Measurements from ENCODE around the gene CACFD1.

Gene CACFD1

DNA sequence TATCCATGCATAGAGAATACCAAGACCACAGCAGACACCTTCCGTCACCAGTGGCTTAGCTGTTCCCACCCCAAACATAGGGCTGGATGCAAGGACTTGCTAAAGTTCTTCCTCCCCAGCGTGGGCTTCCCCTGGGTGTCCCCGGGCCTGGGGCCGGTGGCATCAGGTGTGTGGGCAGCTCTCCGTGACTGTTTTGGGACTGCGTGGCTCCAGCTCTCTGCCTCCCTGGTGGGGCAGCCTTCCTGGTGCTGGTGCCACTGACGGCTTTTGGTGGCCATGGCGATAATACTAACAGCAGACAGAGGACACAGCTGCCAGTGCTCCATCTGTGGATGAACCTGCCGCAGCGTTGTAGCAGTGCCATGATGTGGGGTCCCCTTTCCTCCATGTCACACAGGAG, 4.9 kb downstream of the CACFD1 start:
- DNase-seq (ENCODE audit: low read depth in 2 of 2), result no peak

DNA sequence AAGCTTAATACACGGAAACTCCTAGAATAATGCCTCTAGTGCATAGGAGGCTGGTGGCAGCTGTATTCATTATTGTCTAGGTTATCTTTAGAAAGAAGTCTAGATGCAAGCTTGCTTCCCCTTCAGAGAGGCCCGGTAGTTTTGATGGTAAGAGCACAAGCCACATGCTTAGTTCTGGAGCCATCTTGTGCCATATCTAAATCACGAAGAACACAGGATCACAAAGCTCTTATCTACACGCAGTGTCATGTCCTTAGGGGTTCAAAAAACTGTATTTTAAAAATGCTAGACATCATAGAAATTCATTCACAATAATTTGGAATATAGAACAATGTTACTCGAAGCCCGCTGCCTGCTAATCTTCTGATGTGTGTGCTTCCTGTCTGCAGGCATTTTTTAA, 6.2 kb downstream of the CACFD1 start:
- no peak for DNase-seq (ENCODE audit: low read depth in 2 of 2)

DNA sequence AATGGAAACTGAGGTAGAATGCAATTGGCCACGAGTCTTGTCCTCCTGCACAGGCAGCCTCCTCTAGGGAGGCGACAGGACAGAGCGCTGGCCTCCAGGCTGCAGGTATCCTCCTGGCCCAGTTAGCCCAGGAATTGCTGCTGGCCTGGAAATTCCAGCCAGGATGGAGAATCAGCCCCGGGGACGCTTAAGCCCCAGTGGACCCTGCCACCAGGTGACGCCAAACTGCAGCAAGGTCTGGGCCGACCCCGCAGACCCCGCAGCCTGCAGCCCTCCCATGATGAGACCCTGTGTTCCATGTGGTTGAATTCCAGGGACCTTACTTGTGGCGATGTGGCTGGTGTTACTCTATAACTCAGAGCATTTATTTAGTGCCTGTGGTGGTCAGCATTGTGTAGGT, 7.3 kb downstream of the CACFD1 start:
- no peak for DNase-seq (ENCODE audit: low read depth in 2 of 2)

DNA sequence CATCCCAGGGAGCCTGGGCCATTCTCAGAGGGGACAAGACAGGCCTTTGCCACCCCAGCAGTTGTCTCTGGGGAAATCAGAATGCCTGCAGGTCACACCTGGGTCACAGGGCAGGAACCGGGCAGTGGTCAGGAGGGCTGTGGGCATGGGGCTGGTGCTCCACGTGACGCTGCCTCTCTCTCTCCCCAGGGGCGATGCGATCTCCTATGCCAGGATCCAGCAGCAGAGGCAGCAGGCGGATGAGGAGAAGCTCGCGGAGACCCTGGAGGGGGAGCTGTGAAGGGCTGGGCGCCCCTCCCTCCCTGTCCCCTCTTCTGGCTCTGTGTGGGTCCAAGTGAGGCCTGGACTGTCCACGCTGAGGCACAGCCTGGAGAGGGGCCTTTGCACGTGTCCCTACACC, 8.6 kb downstream of the CACFD1 start:
- no peak for DNase-seq (ENCODE audit: low read depth in 2 of 2)

DNA sequence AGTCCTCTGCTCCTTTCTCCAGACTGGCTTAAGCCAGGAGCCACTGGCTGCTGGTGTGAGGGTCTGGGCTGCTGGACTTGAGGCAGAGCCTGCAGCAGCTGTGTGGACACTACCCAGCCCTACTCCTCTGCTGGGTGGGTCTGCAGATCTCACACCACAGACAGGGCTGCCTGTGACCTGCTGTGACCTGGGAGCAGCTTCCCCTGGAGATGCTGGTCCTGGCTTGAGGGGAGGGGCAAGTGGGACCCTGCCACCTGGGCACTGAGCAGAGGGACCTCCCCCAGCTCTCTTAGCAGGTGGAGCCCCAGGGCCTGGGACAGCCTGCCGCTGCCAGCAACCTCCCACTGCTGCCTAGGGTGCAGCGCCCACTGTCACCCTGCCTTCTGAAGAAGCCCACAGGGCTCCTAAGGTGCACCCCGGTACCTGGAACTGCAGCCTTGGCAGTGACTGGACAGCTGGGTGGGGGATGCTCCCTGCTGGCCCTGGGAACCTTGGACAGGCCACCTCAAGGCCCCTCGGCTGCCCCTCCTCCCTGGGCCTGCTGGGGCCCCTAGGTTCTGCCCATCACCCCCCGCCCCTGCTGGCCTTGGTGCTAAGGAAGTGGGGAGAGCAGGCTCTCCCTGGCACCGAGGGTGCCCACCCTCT, 9.1 kb downstream of the CACFD1 start:
- DNase-seq (ENCODE audit: low read depth in 2 of 2), result no peak

DNA sequence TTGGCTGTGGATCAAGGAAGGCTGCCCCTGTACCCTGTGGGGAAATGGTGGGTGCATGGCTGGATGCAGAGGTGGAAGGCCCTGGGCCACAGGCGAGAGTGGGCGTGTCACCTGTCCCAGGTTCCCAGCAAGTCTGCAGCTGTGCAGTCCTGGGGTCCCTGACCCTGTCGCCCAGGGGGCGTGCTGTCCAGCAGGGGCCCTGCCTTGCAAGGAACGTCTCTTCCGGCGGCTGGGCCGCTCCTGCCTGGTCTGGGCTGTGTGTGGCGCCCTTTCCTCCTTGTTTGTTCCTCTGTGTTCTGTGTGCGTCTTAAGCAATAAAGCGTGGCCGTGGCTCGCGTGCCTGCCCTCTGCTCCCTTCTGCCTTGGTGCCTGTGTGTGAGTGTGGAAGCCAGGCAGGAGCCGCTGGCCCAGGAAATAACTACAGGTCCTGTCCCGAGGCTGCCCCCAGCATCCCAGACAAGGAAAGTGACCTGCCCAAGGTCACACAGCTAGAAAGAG, 10.7 kb downstream of the CACFD1 start:
- DNase-seq (ENCODE audit: low read depth in 2 of 2), result no peak

DNA sequence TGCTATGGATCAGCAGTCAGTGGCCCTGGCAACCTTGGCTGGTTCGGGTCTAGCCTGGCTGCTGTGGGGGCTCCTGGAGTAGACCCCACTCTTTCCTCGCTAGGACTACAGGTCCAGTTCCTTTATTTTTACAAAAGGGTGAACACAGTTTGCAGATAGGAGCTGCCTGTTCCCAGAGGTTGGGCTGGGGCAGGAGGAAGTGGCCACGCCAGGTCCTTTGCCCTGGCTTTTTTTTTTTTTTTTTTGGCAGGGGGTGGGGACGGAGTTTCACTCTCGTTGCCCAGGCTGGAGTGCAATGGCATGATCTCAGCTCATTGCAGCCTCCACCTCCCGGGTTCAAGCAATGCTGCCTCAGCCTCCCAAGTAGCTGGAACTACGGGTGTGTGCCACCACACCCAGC, 11.2 kb downstream of the CACFD1 start:
- DNase-seq (ENCODE audit: low read depth in 2 of 2), result no peak

DNA sequence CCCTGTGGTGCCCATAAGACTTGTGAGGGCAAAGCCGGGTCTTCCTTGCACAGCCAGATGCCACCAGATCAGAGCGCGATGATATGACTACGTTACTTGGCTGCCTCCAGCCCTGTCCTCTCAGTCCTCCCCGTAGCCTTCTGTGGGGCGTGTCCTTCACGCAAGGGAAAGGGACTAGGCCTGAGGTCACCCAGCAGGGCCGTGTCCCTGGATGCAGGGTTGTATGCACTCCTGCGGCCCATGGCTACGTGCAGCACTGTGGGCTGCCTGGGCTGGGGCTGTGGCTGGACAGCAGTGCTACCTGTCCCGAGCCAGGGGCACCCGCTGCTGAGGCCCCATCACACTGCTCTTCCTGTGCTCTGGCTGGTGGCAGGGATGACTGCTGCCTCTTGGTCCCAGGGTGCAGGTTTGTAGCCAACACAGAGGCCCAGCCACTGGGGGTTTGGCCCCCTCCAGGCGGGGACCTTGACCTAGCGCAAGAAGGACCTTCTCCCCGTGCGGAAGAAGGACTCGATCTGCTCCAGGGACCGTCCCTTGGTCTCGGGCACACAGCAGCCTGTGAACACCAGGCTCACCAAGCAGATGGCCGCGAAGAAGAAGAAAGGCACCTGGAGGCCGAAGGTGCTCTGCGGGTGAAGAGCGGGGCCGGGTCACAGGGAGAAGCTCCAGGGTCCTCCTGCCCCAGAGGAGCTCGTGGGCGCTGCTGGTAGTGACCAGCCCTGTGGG, 11.9 kb downstream of the CACFD1 start:
- no peak for DNase-seq (ENCODE audit: low read depth in 2 of 2)

DNA sequence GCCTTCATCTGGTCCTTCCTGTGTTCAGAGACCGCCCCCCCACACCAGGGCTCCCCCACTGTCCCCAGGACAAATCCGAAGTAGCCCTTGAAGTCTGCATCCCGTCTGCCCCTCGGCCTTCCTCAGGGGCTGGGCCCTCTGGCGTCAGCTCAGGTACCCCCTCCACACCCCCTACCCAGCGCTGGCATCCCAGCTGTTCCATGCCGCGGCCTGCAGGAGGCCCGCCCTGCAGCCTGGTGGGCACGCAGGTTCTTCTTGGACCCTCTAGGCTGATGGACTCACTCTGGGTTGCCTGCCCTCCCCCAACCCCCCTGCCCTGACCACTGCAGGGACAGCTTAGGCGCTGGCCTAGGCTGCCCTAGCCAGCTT, 12.5 kb downstream of the CACFD1 start:
- DNase-seq (ENCODE audit: low read depth in 2 of 2), result no peak

DNA sequence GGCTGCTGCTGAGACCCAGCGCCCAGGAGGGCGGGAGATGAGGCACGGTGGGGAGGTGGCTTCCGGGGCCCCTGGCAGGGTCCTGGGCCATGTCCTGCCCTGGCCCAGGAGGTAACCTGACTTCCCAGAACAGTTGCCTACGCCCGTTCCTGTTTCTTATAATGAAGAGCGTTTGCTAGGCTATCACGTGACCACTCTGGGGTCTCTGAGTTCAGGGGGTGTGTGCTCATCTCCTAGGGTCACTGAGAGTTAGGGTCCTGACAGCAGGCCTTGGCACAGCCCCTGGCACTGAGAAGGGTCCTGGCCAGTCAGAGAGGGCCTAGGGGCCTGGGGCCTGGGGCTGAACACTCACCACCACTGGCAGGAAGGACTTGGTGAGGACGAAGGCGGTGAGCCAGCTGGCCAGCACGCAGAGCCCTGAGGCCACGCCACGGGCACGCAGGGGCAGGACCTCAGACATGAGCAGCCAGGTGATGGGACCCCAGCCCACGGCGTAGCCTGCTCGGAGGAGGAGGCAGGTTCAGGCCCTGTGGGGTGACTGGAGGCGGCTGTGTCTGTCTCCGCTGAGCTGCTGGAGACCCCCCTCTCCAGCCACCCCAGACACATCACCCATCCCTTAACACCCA, 13.1 kb downstream of the CACFD1 start:
- DNase-seq (ENCODE audit: low read depth in 2 of 2), result no peak

DNA sequence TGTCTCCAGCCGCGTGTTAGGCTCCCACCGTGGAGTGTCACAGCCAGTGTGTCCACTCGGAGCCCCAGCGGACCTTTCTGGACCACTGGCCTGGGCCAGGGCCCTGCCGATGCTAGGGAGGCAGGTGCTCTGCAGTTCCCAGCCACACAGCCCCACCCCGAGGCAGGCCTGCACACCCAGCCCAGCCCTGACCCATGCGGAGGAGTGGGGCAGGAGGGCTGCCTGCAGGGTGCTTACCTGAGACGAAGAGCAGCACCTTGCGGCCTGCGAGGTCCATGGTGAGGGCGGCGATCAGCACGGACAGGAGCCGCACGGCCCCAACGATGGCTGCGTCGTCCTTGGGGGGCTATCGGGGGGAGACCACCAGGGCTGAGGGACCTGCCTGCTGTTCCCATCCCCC, 14.0 kb downstream of the CACFD1 start:
- DNase-seq (ENCODE audit: low read depth in 2 of 2), result no peak

DNA sequence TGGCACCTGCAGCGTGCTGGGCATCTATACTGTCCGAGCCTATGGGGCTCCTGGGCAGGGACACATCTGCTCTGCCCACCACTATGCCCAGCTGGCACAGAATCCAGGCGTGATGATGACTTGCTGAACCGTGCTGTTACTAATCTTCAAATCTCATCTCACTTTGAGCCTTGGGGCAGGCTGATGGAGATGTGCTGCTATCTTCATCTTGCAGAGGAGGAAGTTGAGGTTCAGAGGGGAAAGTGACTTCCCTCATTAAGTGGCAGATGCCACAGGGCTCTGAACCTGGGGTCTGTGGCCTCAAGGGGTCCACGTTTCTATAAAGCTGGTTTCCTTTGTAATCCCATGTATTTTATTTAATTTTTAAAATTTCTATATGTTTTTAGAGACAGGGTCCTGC, 14.4 kb downstream of the CACFD1 start:
- no peak for DNase-seq (ENCODE audit: low read depth in 2 of 2)

DNA sequence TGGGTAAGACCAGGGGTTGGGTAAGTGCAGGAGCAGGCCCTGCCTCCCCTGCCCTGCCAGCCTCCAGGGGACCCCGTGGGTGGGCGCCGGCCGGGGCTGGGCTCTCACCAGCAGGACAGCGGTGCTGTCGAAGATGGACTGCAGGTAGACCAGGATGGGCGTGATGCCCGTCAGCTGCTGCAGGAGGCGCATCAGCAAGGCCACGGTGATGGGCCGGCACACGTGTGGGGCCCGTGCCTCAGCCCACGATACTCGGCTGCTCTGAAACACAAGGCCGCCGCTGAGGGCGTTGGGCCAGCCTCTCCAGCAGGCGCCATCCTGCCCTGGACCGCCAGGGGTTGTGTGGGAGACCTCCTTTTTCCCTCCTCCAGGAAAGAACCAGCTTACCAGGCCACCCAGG, 15.1 kb downstream of the CACFD1 start:
- DNase-seq (ENCODE audit: low read depth in 2 of 2), result no peak

DNA sequence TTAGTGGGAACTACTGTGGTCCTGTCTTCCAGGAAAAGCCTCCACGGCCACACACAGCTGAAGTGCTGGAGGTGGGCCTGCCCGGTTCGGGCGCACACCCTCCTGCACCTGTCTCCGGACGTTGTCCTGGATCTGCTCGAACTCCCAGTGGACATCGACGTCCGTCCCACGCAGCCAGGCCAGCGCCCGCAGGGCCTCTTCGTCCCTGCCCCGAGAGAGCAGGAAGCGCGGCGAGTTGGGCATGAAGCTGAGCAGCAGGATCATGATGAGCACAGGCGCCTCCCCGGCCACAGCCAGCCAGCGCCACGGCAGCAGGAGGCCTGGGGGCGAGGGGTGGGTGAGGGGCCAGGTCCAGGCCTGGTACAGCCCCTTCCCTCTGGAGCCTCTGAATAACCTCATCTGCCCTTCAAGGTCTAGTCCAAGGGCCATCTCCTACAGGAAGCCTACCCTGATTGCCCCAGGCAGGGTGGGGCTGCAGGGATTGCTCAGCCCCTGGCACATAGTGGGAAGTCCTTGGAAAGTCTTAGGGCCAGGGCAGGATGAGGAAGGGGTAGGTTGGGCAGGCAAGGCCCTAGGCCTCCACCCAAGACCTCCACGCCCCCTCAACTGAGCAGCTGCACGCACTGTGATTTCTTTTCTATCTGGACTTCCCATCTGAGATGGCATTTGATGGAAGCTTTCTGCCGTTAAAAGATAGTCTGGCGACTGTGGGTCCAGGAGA, 15.7 kb downstream of the CACFD1 start:
- no peak for DNase-seq (ENCODE audit: low read depth in 2 of 2)

DNA sequence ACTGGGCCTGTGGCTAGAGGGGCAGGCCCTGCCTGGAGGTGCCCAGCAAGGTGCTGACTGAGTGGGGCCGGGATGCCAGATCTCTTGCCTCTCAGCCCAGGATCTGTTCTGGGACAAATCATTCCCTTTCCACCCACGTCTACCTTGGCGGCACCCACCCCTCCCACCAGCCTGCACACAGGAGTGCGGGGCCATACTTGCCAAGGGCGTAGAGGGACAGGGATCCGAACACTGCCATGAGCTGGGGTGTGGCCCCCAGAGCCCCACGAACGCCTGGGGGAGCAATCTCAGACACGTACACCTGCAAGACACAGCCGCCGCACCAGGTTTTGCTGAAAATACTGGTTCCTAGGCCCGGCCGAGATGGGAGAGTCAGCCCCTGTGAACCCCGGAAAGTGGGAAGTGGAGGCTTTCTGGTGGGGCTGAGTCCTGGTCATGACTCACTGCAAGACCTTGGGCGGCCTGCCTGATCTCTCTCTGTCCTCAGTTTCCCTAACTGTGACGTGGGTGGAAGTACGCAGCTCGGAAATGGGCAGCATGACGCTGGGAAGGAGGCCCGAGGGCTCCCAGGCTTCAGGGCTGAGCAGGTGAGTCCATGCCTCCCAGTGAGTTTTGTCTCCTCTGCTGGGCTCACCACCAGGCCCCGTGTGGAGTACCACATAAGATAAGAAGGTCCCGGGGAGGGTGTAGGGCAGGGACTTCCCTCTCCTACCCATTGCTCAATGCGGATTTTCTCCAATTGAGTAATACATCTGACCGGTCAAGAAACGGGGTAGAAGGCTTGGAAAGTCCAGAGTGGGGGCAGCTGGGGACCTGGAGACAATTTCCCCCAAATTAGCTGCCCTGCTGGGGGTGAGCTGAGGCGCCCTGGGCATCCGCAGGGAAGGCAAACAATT, 16.5 kb downstream of the CACFD1 start:
- DNase-seq (ENCODE audit: low read depth in 2 of 2), result no peak

DNA sequence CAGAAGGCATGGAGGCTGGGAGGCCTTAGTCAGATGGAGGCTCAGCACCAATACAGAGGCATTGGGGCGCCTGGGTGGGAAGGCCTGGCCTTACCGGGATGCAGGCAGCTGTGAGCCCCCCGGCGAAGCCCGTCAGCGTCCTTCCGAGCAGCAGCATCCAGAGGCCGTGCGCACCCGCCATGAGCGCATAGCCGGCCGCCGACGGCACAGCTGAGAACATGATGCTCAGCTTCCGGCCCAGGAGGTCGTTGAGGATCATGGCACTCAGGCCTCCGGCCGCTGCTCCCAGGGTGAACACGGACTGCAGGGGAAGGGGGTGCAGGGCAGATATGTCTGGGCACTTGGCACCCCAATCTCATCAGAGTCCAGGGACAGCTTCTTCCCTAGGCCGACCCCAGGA, 17.2 kb downstream of the CACFD1 start:
- DNase-seq (ENCODE audit: low read depth in 2 of 2), result no peak

DNA sequence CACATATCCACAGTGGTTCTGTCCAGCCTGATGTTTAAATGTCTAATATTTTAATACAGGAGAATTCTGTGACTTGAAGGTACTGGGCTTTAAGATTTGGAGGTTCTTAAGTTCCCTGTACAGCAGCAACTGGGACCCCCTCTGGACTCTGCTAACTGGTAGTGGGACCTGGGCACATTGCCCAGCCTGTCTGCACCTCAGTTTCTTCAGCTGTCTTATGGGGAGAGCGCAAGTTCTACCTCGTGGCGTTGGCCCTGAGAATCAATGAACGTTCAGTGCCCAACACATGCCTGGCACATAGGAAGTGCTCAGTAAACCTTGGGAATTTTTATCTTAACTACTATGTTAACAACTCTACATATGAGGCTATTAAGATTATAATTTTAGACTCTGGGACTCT, 17.7 kb downstream of the CACFD1 start:
- DNase-seq (ENCODE audit: low read depth in 2 of 2), result no peak

DNA sequence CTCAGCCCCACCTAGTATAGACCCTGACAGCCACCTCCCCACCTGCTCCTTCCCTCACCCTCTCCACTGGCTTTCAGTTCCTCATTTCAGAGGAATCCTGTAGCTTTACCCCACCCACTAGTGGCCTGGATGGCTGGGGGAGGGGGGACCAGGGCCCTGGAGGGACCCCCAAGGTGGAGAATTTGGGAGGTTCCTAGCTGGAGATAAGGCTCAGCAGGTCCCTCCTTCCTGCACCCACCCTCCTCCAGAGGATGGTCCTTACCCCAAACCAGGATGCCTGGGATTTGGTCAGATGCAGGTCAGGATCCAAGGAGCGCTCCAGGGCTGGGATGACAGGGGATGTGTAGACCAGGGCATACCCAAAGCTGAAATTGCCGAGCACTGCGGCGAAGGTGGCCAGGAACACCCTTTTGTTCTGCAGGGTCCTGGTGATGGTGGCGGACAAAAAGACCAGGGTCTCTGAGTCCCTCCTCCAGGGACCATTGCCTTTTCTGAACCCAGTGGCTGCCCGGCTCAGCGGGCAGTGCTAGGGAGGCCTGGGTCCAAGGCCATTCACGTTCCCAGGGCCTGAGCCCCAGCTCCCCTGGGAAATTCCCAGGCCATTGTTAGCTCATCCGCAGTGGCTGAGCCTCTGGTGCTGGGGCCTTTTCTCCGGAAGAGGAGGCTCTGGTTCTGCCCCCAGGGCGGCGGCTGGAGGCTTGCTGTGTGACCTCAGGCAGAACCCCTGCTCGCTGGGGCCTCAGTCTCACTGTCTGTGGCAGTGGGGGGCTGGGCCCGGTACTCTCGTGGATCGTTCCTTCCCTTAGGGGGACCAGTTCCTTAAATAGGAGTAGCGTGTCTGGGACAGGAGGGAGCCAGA, 18.4 kb downstream of the CACFD1 start:
- peak in 1 of 2 donors; percentile 20 for DNase-seq (ENCODE audit: low read depth in 2 of 2)

DNA sequence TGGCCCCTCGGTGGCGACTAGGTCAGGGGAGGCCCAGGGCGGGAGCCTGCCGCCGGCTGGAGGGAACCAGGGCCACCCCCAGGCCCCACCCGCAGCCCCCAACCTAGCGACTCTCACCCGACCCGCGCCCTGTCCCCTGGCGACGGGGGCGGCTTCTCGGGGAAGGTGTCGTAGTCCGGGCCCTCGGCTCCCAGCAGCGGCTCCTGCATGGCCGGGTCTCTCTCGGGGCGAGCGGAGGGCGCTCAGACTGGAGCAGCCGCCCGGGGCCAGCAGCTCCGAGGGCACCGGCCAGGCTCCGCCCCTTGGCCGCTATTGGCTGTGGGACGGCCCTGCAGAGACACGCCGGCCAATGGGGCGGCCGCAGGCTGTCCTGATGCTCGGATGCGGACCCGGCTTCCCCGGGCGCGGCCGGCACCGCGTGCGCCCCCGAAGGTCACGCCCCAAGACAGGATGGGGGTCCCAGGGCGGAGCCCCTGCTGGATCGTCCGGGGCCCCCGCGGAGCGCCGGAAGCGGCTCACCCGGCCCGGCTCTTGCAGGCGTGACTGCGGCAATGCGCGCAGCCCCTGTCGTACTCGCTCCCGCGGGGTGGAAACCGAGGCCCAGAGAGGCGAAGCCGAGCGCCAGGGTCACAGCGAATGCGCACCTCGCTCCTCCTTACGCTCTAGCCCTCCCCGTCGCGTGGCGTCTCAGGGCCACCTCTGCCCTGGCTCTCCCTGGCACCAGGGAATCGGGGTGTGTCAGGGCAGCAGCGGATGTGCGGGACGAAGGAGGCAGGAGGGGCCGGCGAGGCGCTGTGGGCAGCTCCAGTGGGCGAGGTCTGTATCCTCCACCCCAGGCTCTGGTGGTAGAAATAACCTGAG, 19.3 kb downstream of the CACFD1 start, which contains the start of gene SLC2A6:
SLC2A6 (minus strand) TSS at position 249 of the 861 bp plus-strand sequence; CDS start at position 209, 40 bp downstream.
- peak; percentile 81 to 83 for DNase-seq (ENCODE audit: low read depth in 2 of 2)

Measured in stimulated activated CD8-positive, alpha-beta memory T cell treated with anti-CD3 and anti-CD28 coated beads, Interleukin-15, amount 100 ng/mL, for 48 hours (primary cell).